Ammon's horn (tissue), 1 donor: ENCODE data around the gene AMOTL1.
"Not testable (repeated sequence)": the region's sequence is repeated elsewhere in the genome, so short reads cannot be mapped to it uniquely, and the experiment has no call there.

Experiments used
- DNase-seq: peaks from one replicate; pipeline ENCODE4 v3.0.0-alpha.2; 2016; ENCODE audit warnings: low spot score

AMOTL1 gene

GRCh38 chr11:94825031-94825430 lies 56.9 kb downstream of the AMOTL1 start:
- no peak for DNase-seq

- DNase-seq = no peak
Observed at GRCh38 chr11:94825481-94825880, 57.3 kb downstream of the AMOTL1 start.

- no peak for DNase-seq
Observed at GRCh38 chr11:94826415-94826814, 58.3 kb downstream of the AMOTL1 start.

GRCh38 chr11:94828088-94828487 lies 59.9 kb downstream of the AMOTL1 start:
- no peak for DNase-seq

GRCh38 chr11:94830722-94831510 lies 62.8 kb downstream of the AMOTL1 start:
- no peak for DNase-seq

- no peak for DNase-seq
Observed at GRCh38 chr11:94831529-94831928, 63.4 kb downstream of the AMOTL1 start.

GRCh38 chr11:94832604-94833235 lies 64.6 kb downstream of the AMOTL1 start:
- no peak for DNase-seq

GRCh38 chr11:94834911-94835593 lies 66.9 kb downstream of the AMOTL1 start:
- DNase-seq = no peak

GRCh38 chr11:94835594-94835927 lies 67.4 kb downstream of the AMOTL1 start:
- no peak for DNase-seq

GRCh38 chr11:94837317-94837716 lies 69.2 kb downstream of the AMOTL1 start:
- DNase-seq = no peak

- no peak for DNase-seq
Observed at GRCh38 chr11:94838027-94838731, 70.0 kb downstream of the AMOTL1 start.

GRCh38 chr11:94840209-94840608 lies 72.1 kb downstream of the AMOTL1 start:
- DNase-seq = no peak

- DNase-seq = no peak
Observed at GRCh38 chr11:94844031-94844430, 75.9 kb downstream of the AMOTL1 start.

- DNase-seq = no peak
Observed at GRCh38 chr11:94845622-94846021, 77.5 kb downstream of the AMOTL1 start.

GRCh38 chr11:94849839-94850238 lies 81.7 kb downstream of the AMOTL1 start:
- no peak for DNase-seq

- no peak for DNase-seq
Observed at GRCh38 chr11:94851864-94852636, 83.9 kb downstream of the AMOTL1 start.

- not testable (repeated sequence) for DNase-seq
Observed at GRCh38 chr11:94853288-94853687, 85.1 kb downstream of the AMOTL1 start.

- DNase-seq = no peak
Observed at GRCh38 chr11:94853836-94854235, 85.7 kb downstream of the AMOTL1 start.

- no peak for DNase-seq
Observed at GRCh38 chr11:94854770-94855633, 86.8 kb downstream of the AMOTL1 start.

GRCh38 chr11:94855666-94856065 lies 87.5 kb downstream of the AMOTL1 start:
- peak; percentile 40 for DNase-seq

GRCh38 chr11:94856443-94856842 lies 88.3 kb downstream of the AMOTL1 start:
- DNase-seq = no peak
